BLaER1 (cell line): ENCODE data around the gene HAPLN3.

ENCODE experiments used
- H3K27ac ChIP-seq: shearing (Covaris generic); formaldehyde crosslinking; 2 replicates; pipeline ENCODE4 v1.8.1; 2022
- H3K27me3 ChIP-seq: shearing (Covaris generic); formaldehyde crosslinking; 2 replicates; pipeline ENCODE4 v1.8.1; 2022
- H3K36me3 ChIP-seq: shearing (Covaris generic); formaldehyde crosslinking; 2 replicates; pipeline ENCODE4 v1.8.1; 2022
- H3K4me1 ChIP-seq: shearing (Covaris generic); formaldehyde crosslinking; 2 replicates; pipeline ENCODE4 v1.8.1; 2022
- H3K4me2 ChIP-seq: shearing (Covaris generic); formaldehyde crosslinking; 2 replicates; pipeline ENCODE4 v1.8.1; 2022
- H3K4me3 ChIP-seq: shearing (Covaris generic); formaldehyde crosslinking; 2 replicates; pipeline ENCODE4 v1.8.1; 2022
- H3K9ac ChIP-seq: shearing (Covaris generic); formaldehyde crosslinking; 2 replicates; pipeline ENCODE4 v1.8.1; 2022
- H3K9me3 ChIP-seq: shearing (Covaris generic); formaldehyde crosslinking; 2 replicates; pipeline ENCODE4 v1.8.1; 2022
- H4K20me1 ChIP-seq: shearing (Covaris generic); formaldehyde crosslinking; 2 replicates; pipeline ENCODE4 v1.8.1; 2022
- Cebpa-rat ChIP-seq: shearing (Covaris generic); IDR thresholded peaks from 2 replicates; pipeline ENCODE4 v1.8.1; 2022

Gene HAPLN3

GRCh38 chr15:88920186-88920891 lies 25.0 kb upstream of the HAPLN3 start:
- TF ChIP-seq Cebpa-rat, result no peak
- H3K27me3 ChIP-seq, result no peaks in the 10 kb centered on the region
- H3K9me3 ChIP-seq, result no peaks in the 10 kb centered on the region
- no peaks in the 10 kb centered on the region for H3K36me3 ChIP-seq
- H3K4me3 ChIP-seq, result no peak overlapping the region
- no peak overlapping the region for H3K27ac ChIP-seq
- H3K9ac ChIP-seq, result no peak overlapping the region
- H3K4me1 ChIP-seq, result no peaks in the 10 kb centered on the region
- no peaks in the 10 kb centered on the region for H4K20me1 ChIP-seq
- H3K4me2 ChIP-seq, result no peak overlapping the region

GRCh38 chr15:88918738-88919137 lies 23.4 kb upstream of the HAPLN3 start:
- Histone ChIP-seq H3K27ac (no peak overlapping the region), H3K4me1 (peaks cover 4% of the 10 kb centered on the region), H4K20me1 (no peaks in the 10 kb centered on the region), H3K9ac (no peak overlapping the region), H3K4me2 (no peak overlapping the region), H3K27me3 (no peaks in the 10 kb centered on the region), H3K9me3 (no peaks in the 10 kb centered on the region), H3K36me3 (no peaks in the 10 kb centered on the region), H3K4me3 (no peak overlapping the region)
- TF ChIP-seq Cebpa-rat, result no peak

GRCh38 chr15:88917760-88918159 lies 22.4 kb upstream of the HAPLN3 start:
- no peak overlapping the region for H3K4me2 ChIP-seq

GRCh38 chr15:88915354-88915753 lies 20.0 kb upstream of the HAPLN3 start:
- no peaks in the 10 kb centered on the region for H4K20me1 ChIP-seq
- no peaks in the 10 kb centered on the region for H3K27me3 ChIP-seq
- TF ChIP-seq Cebpa-rat, result no peak
- 0 out of 2 replicates have a peak, but pooled peaks cover under 1% of the 10 kb centered on the region for H3K36me3 ChIP-seq
- H3K4me2 ChIP-seq, result no peak overlapping the region
- H3K4me3 ChIP-seq, result no peak overlapping the region
- H3K9me3 ChIP-seq, result no peaks in the 10 kb centered on the region
- H3K4me1 ChIP-seq, result peaks cover 30% of the 10 kb centered on the region
- no peak overlapping the region for H3K9ac ChIP-seq
- no peak overlapping the region for H3K27ac ChIP-seq

More at GRCh38 chr15:88917760-88918159, 22.4 kb upstream of the HAPLN3 start:
- no peak for TF ChIP-seq Cebpa-rat
- Histone ChIP-seq H3K9me3 (no peaks in the 10 kb centered on the region), H3K36me3 (no peaks in the 10 kb centered on the region), H3K4me3 (no peak overlapping the region), H3K27me3 (no peaks in the 10 kb centered on the region), H3K4me1 (peaks cover 7% of the 10 kb centered on the region), H3K9ac (no peak overlapping the region), H4K20me1 (no peaks in the 10 kb centered on the region), H3K27ac (no peak overlapping the region)

GRCh38 chr15:88913850-88914169 lies 18.5 kb upstream of the HAPLN3 start:
- Histone ChIP-seq H4K20me1 (no peaks in the 10 kb centered on the region), H3K27me3 (no peaks in the 10 kb centered on the region), H3K4me2 (peak overlapping the region; percentile 99), H3K9ac (peak overlapping the region; percentile 89), H3K4me3 (peak overlapping the region; percentile 81), H3K27ac (peak overlapping the region; percentile 88), H3K4me1 (peaks cover 46% of the 10 kb centered on the region), H3K36me3 (peaks cover 16% of the 10 kb centered on the region), H3K9me3 (no peaks in the 10 kb centered on the region)
- no peak for TF ChIP-seq Cebpa-rat

GRCh38 chr15:88913017-88913849 lies 17.9 kb upstream of the HAPLN3 start, which contains the start of gene MFGE8:
TSS of gene MFGE8 (minus strand) at chr15:88913379. CDS start at chr15:88913319, 60 bp downstream.
- H3K9me3 ChIP-seq, result no peaks in the 10 kb centered on the region
- peak within 1 kb of the TSS; percentile 81 for H3K4me3 ChIP-seq
- peak within 1 kb of the TSS; percentile 99 for H3K4me2 ChIP-seq
- H3K9ac ChIP-seq, result peak within 1 kb of the TSS; percentile 89
- no peaks in the 10 kb centered on the region for H3K27me3 ChIP-seq
- H3K36me3 ChIP-seq, result peaks cover 22% of the 10 kb centered on the region
- TF ChIP-seq Cebpa-rat, result no peak
- H3K4me1 ChIP-seq, result peaks cover 51% of the 10 kb centered on the region
- peaks cover 2% of the 10 kb centered on the region; the same call in 1 of the 2 replicates for H4K20me1 ChIP-seq
- H3K27ac ChIP-seq, result peak within 1 kb of the TSS; percentile 88

- H3K4me3 ChIP-seq, result peak overlapping the region; percentile 81
- no peaks in the 10 kb centered on the region for H3K9me3 ChIP-seq
- peak overlapping the region; percentile 89 for H3K9ac ChIP-seq
- peaks cover 57% of the 10 kb centered on the region for H3K4me1 ChIP-seq
- H3K27ac ChIP-seq, result peak overlapping the region; percentile 88
- TF ChIP-seq Cebpa-rat, result no peak
- H4K20me1 ChIP-seq, result peaks cover 8% of the 10 kb centered on the region; the same call in 1 of the 2 replicates
- H3K27me3 ChIP-seq, result no peaks in the 10 kb centered on the region
- peaks cover 29% of the 10 kb centered on the region for H3K36me3 ChIP-seq
- H3K4me2 ChIP-seq, result peak overlapping the region; percentile 99
These were observed 17.2 kb upstream of the HAPLN3 start for GRCh38 chr15:88912500-88912921.

GRCh38 chr15:88911766-88912118 lies 16.4 kb upstream of the HAPLN3 start:
- Histone ChIP-seq H3K9ac (peak overlapping the region; percentile 89), H3K27ac (peak overlapping the region; percentile 88; the same call in 1 of the 2 replicates), H3K9me3 (no peaks in the 10 kb centered on the region), H3K36me3 (peaks cover 36% of the 10 kb centered on the region), H3K4me2 (peak overlapping the region; percentile 99), H3K27me3 (no peaks in the 10 kb centered on the region), H4K20me1 (peaks cover 13% of the 10 kb centered on the region; the same call in 1 of the 2 replicates), H3K4me1 (peaks cover 57% of the 10 kb centered on the region), H3K4me3 (peak overlapping the region; percentile 81)
- no peak for TF ChIP-seq Cebpa-rat

GRCh38 chr15:88909956-88910831 lies 14.8 kb upstream of the HAPLN3 start:
- no peak for TF ChIP-seq Cebpa-rat
- peak overlapping the region; percentile 53; the same call in 1 of the 2 replicates for H3K9ac ChIP-seq
- peaks cover 52% of the 10 kb centered on the region for H3K36me3 ChIP-seq
- H3K4me3 ChIP-seq, result no peak overlapping the region
- H3K4me1 ChIP-seq, result peaks cover 57% of the 10 kb centered on the region
- H3K27me3 ChIP-seq, result no peaks in the 10 kb centered on the region
- H3K27ac ChIP-seq, result peak overlapping the region; percentile 35; the same call in 1 of the 2 replicates
- H3K9me3 ChIP-seq, result no peaks in the 10 kb centered on the region
- peak overlapping the region; percentile 99 for H3K4me2 ChIP-seq
- H4K20me1 ChIP-seq, result peaks cover 21% of the 10 kb centered on the region; the same call in 1 of the 2 replicates
